ENCODE measurements around the gene DAB1.

DAB1 gene

GRCh38 chr1:57362480-57362879 is 61.4 kb downstream of the DAB1 start:
- no peak overlapping the region for H4K91ac ChIP-seq (ENCODE audit: low read depth, low read length, poor library complexity)
- no peak overlapping the region for H3K18ac ChIP-seq (ENCODE audit: low read length)
- H2AFZ ChIP-seq (ENCODE audit: low read length), result no peak overlapping the region
- peaks cover 0 to 7% of the 10 kb centered on the region in 2 donors for H3K9me3 ChIP-seq (replicated peaks in 1 of 2; ENCODE audit: control insufficient read depth in 2 of 2, insufficient read depth in 1 of 2, low read depth in 1 of 2, low read length in 2 of 2)
- no peak overlapping the region for H3K14ac ChIP-seq (ENCODE audit: low read length)
- no peak overlapping the region for H2BK15ac ChIP-seq (ENCODE audit: low read length)
- no peak overlapping the region for H3K9ac ChIP-seq (ENCODE audit: low read depth, low read length, poor library complexity)
- no CpG with 5 or more reads among the region's 2 CpGs for WGBS, 2 donors (ENCODE audit: extremely low coverage in 2 of 2, insufficient read length in 2 of 2, insufficient replicate concordance in 1 of 2)
- no peak overlapping the region for H4K8ac ChIP-seq (ENCODE audit: low read depth, low read length)
- no peak overlapping the region for H3K23ac ChIP-seq (ENCODE audit: low read depth, low read length, poor library complexity)
- H2BK5ac ChIP-seq (ENCODE audit: low read length), result no peak overlapping the region
- peaks cover 0 to 5% of the 10 kb centered on the region in 2 donors for H3K4me1 ChIP-seq (ENCODE audit: control insufficient read depth in 2 of 2, insufficient read depth in 1 of 2, low read depth in 1 of 2, low read length in 2 of 2)
- DNase-seq (ENCODE audit: low spot score), result no peak
- H3K4me3 ChIP-seq (ENCODE audit: low read length in 2 of 2), result no peak overlapping the region
- no peaks in the 10 kb centered on the region for H3K36me3 ChIP-seq (replicated peaks in 1 of 2; ENCODE audit: control insufficient read depth in 2 of 2, insufficient read depth in 2 of 2, low read length in 2 of 2)
- peaks cover 2% of the 10 kb centered on the region for H3K79me1 ChIP-seq (ENCODE audit: low read depth, low read length)
- H2AK5ac ChIP-seq (ENCODE audit: low read depth, low read length), result no peak overlapping the region
- no peaks in the 10 kb centered on the region for H3K27me3 ChIP-seq (ENCODE audit: control insufficient read depth in 3 of 3, insufficient read depth in 3 of 3, low read depth in 1 of 3, low read length in 3 of 3)
- H3K27ac ChIP-seq (replicated peaks; ENCODE audit: low read length), result no peak overlapping the region
- no peak overlapping the region for H3K4ac ChIP-seq (ENCODE audit: low read length)
- no peak overlapping the region for H3K4me2 ChIP-seq (ENCODE audit: insufficient read depth, low read length, poor library complexity, severe bottlenecking)
- no peak overlapping the region for H2BK120ac ChIP-seq (ENCODE audit: low read depth, low read length)
- no peak overlapping the region for H2BK12ac ChIP-seq (ENCODE audit: low read length)

GRCh38 chr1:57361516-57361915 is 62.3 kb downstream of the DAB1 start:
- Histone ChIP-seq H2BK15ac (ENCODE audit: low read length) (no peak overlapping the region), H2BK5ac (ENCODE audit: low read length) (no peak overlapping the region), H4K91ac (ENCODE audit: low read depth, low read length, poor library complexity) (no peak overlapping the region), H2BK120ac (ENCODE audit: low read depth, low read length) (no peak overlapping the region), H3K4ac (ENCODE audit: low read length) (no peak overlapping the region), H3K18ac (ENCODE audit: low read length) (no peak overlapping the region), H3K14ac (ENCODE audit: low read length) (no peak overlapping the region), H3K9me3 (replicated peaks in 1 of 2; ENCODE audit: control insufficient read depth in 2 of 2, insufficient read depth in 1 of 2, low read depth in 1 of 2, low read length in 2 of 2) (peaks cover 0 to 4% of the 10 kb centered on the region in 2 donors), H2AK5ac (ENCODE audit: low read depth, low read length) (no peak overlapping the region), H4K8ac (ENCODE audit: low read depth, low read length) (no peak overlapping the region), H3K27me3 (ENCODE audit: control insufficient read depth in 3 of 3, insufficient read depth in 3 of 3, low read depth in 1 of 3, low read length in 3 of 3) (no peaks in the 10 kb centered on the region), H3K4me3 (ENCODE audit: low read length in 2 of 2) (no peak overlapping the region), H3K4me1 (ENCODE audit: control insufficient read depth in 2 of 2, insufficient read depth in 1 of 2, low read depth in 1 of 2, low read length in 2 of 2) (peaks cover 0 to 6% of the 10 kb centered on the region in 2 donors), H3K4me2 (ENCODE audit: insufficient read depth, low read length, poor library complexity, severe bottlenecking) (no peak overlapping the region), H3K23ac (ENCODE audit: low read depth, low read length, poor library complexity) (no peak overlapping the region), H2AFZ (ENCODE audit: low read length) (no peak overlapping the region), H3K9ac (ENCODE audit: low read depth, low read length, poor library complexity) (no peak overlapping the region), H2BK12ac (ENCODE audit: low read length) (no peak overlapping the region), H3K79me1 (ENCODE audit: low read depth, low read length) (no peaks in the 10 kb centered on the region), H3K36me3 (replicated peaks in 1 of 2; ENCODE audit: control insufficient read depth in 2 of 2, insufficient read depth in 2 of 2, low read length in 2 of 2) (no peaks in the 10 kb centered on the region), H3K27ac (replicated peaks; ENCODE audit: low read length) (no peak overlapping the region)
- WGBS, 2 donors (ENCODE audit: extremely low coverage in 2 of 2, insufficient read length in 2 of 2, insufficient replicate concordance in 1 of 2), result no CpG with 5 or more reads among the region's 2 CpGs
- DNase-seq (ENCODE audit: low spot score), result no peak

GRCh38 chr1:57360846-57361407 is 62.9 kb downstream of the DAB1 start:
- Histone ChIP-seq H3K14ac (ENCODE audit: low read length) (no peak overlapping the region), H2BK15ac (ENCODE audit: low read length) (no peak overlapping the region), H2BK12ac (ENCODE audit: low read length) (no peak overlapping the region), H3K18ac (ENCODE audit: low read length) (no peak overlapping the region), H2AK5ac (ENCODE audit: low read depth, low read length) (no peak overlapping the region), H2AFZ (ENCODE audit: low read length) (no peak overlapping the region), H4K8ac (ENCODE audit: low read depth, low read length) (no peak overlapping the region), H3K9me3 (replicated peaks in 1 of 2; ENCODE audit: control insufficient read depth in 2 of 2, insufficient read depth in 1 of 2, low read depth in 1 of 2, low read length in 2 of 2) (peaks cover 0 to 4% of the 10 kb centered on the region in 2 donors), H3K4me1 (ENCODE audit: control insufficient read depth in 2 of 2, insufficient read depth in 1 of 2, low read depth in 1 of 2, low read length in 2 of 2) (peaks cover 0 to 6% of the 10 kb centered on the region in 2 donors), H3K4me2 (ENCODE audit: insufficient read depth, low read length, poor library complexity, severe bottlenecking) (no peak overlapping the region), H3K79me1 (ENCODE audit: low read depth, low read length) (no peaks in the 10 kb centered on the region), H3K4ac (ENCODE audit: low read length) (no peak overlapping the region), H4K91ac (ENCODE audit: low read depth, low read length, poor library complexity) (no peak overlapping the region), H3K9ac (ENCODE audit: low read depth, low read length, poor library complexity) (no peak overlapping the region), H3K23ac (ENCODE audit: low read depth, low read length, poor library complexity) (no peak overlapping the region), H3K4me3 (ENCODE audit: low read length in 2 of 2) (no peak overlapping the region), H2BK5ac (ENCODE audit: low read length) (no peak overlapping the region), H3K27ac (replicated peaks; ENCODE audit: low read length) (no peak overlapping the region), H2BK120ac (ENCODE audit: low read depth, low read length) (no peak overlapping the region), H3K27me3 (ENCODE audit: control insufficient read depth in 3 of 3, insufficient read depth in 3 of 3, low read depth in 1 of 3, low read length in 3 of 3) (no peaks in the 10 kb centered on the region), H3K36me3 (replicated peaks in 1 of 2; ENCODE audit: control insufficient read depth in 2 of 2, insufficient read depth in 2 of 2, low read length in 2 of 2) (no peaks in the 10 kb centered on the region)
- no CpG with 5 or more reads among the region's 4 CpGs for WGBS, 2 donors (ENCODE audit: extremely low coverage in 2 of 2, insufficient read length in 2 of 2, insufficient replicate concordance in 1 of 2)
- no peak for DNase-seq (ENCODE audit: low spot score)

- H2BK12ac ChIP-seq (ENCODE audit: low read length), result no peak overlapping the region
- no CpG with 5 or more reads among the region's 3 CpGs for WGBS, 2 donors (ENCODE audit: extremely low coverage in 2 of 2, insufficient read length in 2 of 2, insufficient replicate concordance in 1 of 2)
- no peak for DNase-seq (ENCODE audit: low spot score)
Measured at GRCh38 chr1:57357462-57357861, 66.4 kb downstream of the DAB1 start.

More at GRCh38 chr1:57357462-57357861, 66.4 kb downstream of the DAB1 start:
- Histone ChIP-seq H3K9ac (ENCODE audit: low read depth, low read length, poor library complexity) (no peak overlapping the region), H4K91ac (ENCODE audit: low read depth, low read length, poor library complexity) (no peak overlapping the region), H3K9me3 (replicated peaks in 1 of 2; ENCODE audit: control insufficient read depth in 2 of 2, insufficient read depth in 1 of 2, low read depth in 1 of 2, low read length in 2 of 2) (peaks cover 0 to 11% of the 10 kb centered on the region in 2 donors), H3K4me1 (ENCODE audit: control insufficient read depth in 2 of 2, insufficient read depth in 1 of 2, low read depth in 1 of 2, low read length in 2 of 2) (peaks cover 1 to 6% of the 10 kb centered on the region in 2 donors), H2BK5ac (ENCODE audit: low read length) (no peak overlapping the region), H3K18ac (ENCODE audit: low read length) (no peak overlapping the region), H3K79me1 (ENCODE audit: low read depth, low read length) (no peaks in the 10 kb centered on the region), H2BK120ac (ENCODE audit: low read depth, low read length) (no peak overlapping the region), H3K36me3 (replicated peaks in 1 of 2; ENCODE audit: control insufficient read depth in 2 of 2, insufficient read depth in 2 of 2, low read length in 2 of 2) (no peaks in the 10 kb centered on the region), H2AFZ (ENCODE audit: low read length) (no peak overlapping the region), H3K4me2 (ENCODE audit: insufficient read depth, low read length, poor library complexity, severe bottlenecking) (no peak overlapping the region), H3K14ac (ENCODE audit: low read length) (no peak overlapping the region), H3K27ac (replicated peaks; ENCODE audit: low read length) (no peak overlapping the region), H4K8ac (ENCODE audit: low read depth, low read length) (no peak overlapping the region), H3K4ac (ENCODE audit: low read length) (no peak overlapping the region), H3K23ac (ENCODE audit: low read depth, low read length, poor library complexity) (no peak overlapping the region), H2AK5ac (ENCODE audit: low read depth, low read length) (no peak overlapping the region), H3K4me3 (ENCODE audit: low read length in 2 of 2) (no peak overlapping the region), H2BK15ac (ENCODE audit: low read length) (no peak overlapping the region), H3K27me3 (ENCODE audit: control insufficient read depth in 3 of 3, insufficient read depth in 3 of 3, low read depth in 1 of 3, low read length in 3 of 3) (no peaks in the 10 kb centered on the region)

Data from neuronal stem cell (in vitro differentiated cells).